Transverse colon (tissue), 4 donors: ENCODE measurements around the gene PRKCA. TPM values are rescaled to one million over a fixed set of nuclear protein-coding genes. Genes with fewer than 3 reads are reported as not detected.

Source experiments
- DNase-seq: peaks from one replicate; pipeline ENCODE4 v3.0.0-alpha.2; 2019
- H3K27ac ChIP-seq, 4 donors: fragments of 200-600 bp; sonication (generic); 2 replicates each; pipeline ENCODE4 v1.5.1; 2016 to 2018; ENCODE audit warnings: inconsistent platforms in 4 of 4
- H3K27me3 ChIP-seq: fragments of 200-600 bp; sonication (generic); 2 replicates; pipeline ENCODE4 v1.5.1; 2017; ENCODE audit warnings: inconsistent platforms
- H3K36me3 ChIP-seq, 4 donors: fragments of 200-600 bp; sonication (generic); 2 replicates each; pipeline ENCODE4 v1.5.1; 2017 to 2019; ENCODE audit warnings: inconsistent platforms in 4 of 4
- H3K4me1 ChIP-seq, 4 donors: fragments of 200-600 bp; sonication (generic); 2 replicates each; pipeline ENCODE4 v1.5.1; 2017 to 2020; ENCODE audit warnings: inconsistent platforms in 4 of 4
- H3K4me3 ChIP-seq, 4 donors: fragments of 200-600 bp; sonication (generic); 1 replicate in 1 of 4; 2 replicates in 3 of 4; pipeline versions ENCODE4 v1.5.1 to v1.6.1; 2017 to 2019; ENCODE audit warnings: inconsistent platforms in 4 of 4
- H3K9me3 ChIP-seq, 2 donors: fragments of 200-600 bp; sonication (generic); 2 replicates each; pipeline ENCODE4 v1.5.1; 2017 to 2019; ENCODE audit warnings: inconsistent platforms in 2 of 2
- EP300 ChIP-seq: sonication (generic); formaldehyde crosslinking; IDR thresholded peaks from one replicate; pipeline ENCODE4 v1.6.1; 2017; ENCODE audit warnings: antibody characterized with exemption, low read depth
- POLR2A ChIP-seq: fragments of 450-650 bp; IDR thresholded peaks from one replicate; pipeline ENCODE4 v1.6.1; 2016; ENCODE audit warnings: antibody characterized with exemption, mild to moderate bottlenecking, moderate library complexity
- POLR2AphosphoS5 ChIP-seq, 3 donors: sonication (generic); formaldehyde crosslinking; IDR thresholded peaks; one replicate each; pipeline ENCODE4 v1.6.1; 2016; ENCODE audit warnings: antibody characterized with exemption in 3 of 3
- WGBS, 2 donors: methylation state at CpG; one replicate each; pipeline ENCODE4 v1.1.5; 2018; ENCODE audit warnings: low coverage in 1 of 2; 5-methylcytosine and 5-hydroxymethylcytosine counted together
- in situ Hi-C, 4 donors: fragments of 200-750 bp; cut with MboI; loops; one replicate each; pipeline versions ENCODE4 v1.15.0 to v1.15.1; 2017; ENCODE audit warnings: low sequenced_read_pairs in 3 of 4, low pct_ligation_motif_present in 1 of 4, low pct_unique_long_range_greater_than_20kb in 1 of 4
- intact Hi-C: fragments of 100-400 bp; cut with DNase I; formaldehyde crosslinking; loops from one replicate; pipeline ENCODE4 v1.15.1; 2023; ENCODE audit warnings: low total_unique reads
- total RNA-seq, 4 donors: library from RNA; depleted of rRNA; stranded (reverse); fragments of >200 nt; gene quantifications; one replicate each; pipeline ENCODE4 v1.1.0, GENCODE V29; 2016
- TF ChIP-seq, protein P1 (sequence below), 5 experiments: fragments of 200-600 bp in 3 of 5; fragments of 450-650 bp in 2 of 5; sonication (generic) in 3 of 5; IDR thresholded peaks; 1 replicate in 2 of 5; 2 replicates in 3 of 5; pipeline ENCODE4 v1.5.1; 2016 to 2017; ENCODE audit warnings: antibody characterized with exemption in 5 of 5, inconsistent platforms in 3 of 5, mild to moderate bottlenecking in 2 of 5, moderate library complexity in 1 of 5

PRKCA gene
- total RNA-seq, 4 donors from 2014 or later = 16.1 to 49.7 (median 31.7) TPM

DNA sequence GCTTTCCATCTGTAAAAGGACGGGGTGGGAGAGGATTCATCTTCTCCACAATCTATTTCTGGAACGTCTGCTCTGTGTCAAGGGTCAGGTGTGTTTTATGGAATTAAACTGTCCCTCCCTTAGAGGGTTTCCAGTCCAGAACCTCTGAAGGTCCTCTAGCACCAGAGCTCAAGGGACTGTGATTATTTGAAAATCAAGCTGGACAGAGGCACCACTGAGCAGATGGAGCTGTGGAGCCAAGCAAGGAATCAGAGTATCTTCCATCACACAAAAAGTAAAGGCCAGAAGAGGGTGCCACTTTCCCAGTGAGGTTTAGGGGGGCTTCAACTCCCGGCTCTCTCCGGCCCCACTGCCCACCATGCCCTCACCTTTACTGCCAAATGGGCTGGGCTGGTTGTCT lies 539.3 kb downstream of the PRKCA start:
- no peak for DNase-seq
- in situ Hi-C loops = no loop called here
- 61% methylated on average over 4 of the region's 4 CpGs; no CpG with 5 or more reads in 1 of the 2 donors for WGBS, 2 donors
- intact Hi-C loops = no loop called here
- H3K27me3 ChIP-seq = peaks cover 13% of the 10 kb centered on the region
- H3K4me3 ChIP-seq = no peak overlapping the region
- no peaks in the 10 kb centered on the region for H3K9me3 ChIP-seq
- TF ChIP-seq EP300 = no peak
- TF ChIP-seq POLR2AphosphoS5 (IDR thresholded peaks at IDR 0.05) = no peak
- TF ChIP-seq, protein P1, sequence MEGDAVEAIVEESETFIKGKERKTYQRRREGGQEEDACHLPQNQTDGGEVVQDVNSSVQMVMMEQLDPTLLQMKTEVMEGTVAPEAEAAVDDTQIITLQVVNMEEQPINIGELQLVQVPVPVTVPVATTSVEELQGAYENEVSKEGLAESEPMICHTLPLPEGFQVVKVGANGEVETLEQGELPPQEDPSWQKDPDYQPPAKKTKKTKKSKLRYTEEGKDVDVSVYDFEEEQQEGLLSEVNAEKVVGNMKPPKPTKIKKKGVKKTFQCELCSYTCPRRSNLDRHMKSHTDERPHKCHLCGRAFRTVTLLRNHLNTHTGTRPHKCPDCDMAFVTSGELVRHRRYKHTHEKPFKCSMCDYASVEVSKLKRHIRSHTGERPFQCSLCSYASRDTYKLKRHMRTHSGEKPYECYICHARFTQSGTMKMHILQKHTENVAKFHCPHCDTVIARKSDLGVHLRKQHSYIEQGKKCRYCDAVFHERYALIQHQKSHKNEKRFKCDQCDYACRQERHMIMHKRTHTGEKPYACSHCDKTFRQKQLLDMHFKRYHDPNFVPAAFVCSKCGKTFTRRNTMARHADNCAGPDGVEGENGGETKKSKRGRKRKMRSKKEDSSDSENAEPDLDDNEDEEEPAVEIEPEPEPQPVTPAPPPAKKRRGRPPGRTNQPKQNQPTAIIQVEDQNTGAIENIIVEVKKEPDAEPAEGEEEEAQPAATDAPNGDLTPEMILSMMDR (IDR thresholded peaks at IDR 0.05) = no peak
- TF ChIP-seq POLR2A = no peak
- H3K4me1 ChIP-seq = no peaks in the 10 kb centered on the region
- no peaks in the 10 kb centered on the region for H3K36me3 ChIP-seq
- H3K27ac ChIP-seq = no peak overlapping the region

DNA sequence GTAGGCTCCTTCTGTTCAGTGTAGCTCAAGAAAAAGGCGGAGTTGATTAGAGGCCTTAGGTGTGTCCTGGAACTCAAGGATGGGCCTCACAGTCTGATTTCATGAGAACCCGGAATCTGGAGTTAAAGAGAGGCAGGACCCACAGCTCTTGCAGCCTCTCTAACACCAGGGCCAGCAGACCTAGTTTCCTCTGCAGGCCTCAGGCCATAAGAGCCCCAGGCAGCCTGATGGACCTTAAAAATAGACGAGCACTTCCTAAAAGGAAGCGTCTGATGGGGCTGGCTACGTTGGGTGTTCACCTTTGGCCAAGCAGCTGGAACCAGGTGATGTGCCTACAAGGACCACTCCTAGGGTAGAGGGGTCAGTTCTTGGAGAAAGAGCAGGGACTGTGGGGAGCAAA lies 540.1 kb downstream of the PRKCA start:
- Histone ChIP-seq H3K4me3 (no peak overlapping the region), H3K9me3 (no peaks in the 10 kb centered on the region), H3K27ac (no peak overlapping the region), H3K27me3 (peaks cover 10% of the 10 kb centered on the region), H3K4me1 (no peaks in the 10 kb centered on the region), H3K36me3 (no peaks in the 10 kb centered on the region)
- TF ChIP-seq POLR2A = no peak
- no peak for TF ChIP-seq POLR2AphosphoS5 (IDR thresholded peaks at IDR 0.05)
- TF ChIP-seq, protein P1 (IDR thresholded peaks at IDR 0.05) = no peak
- no peak for TF ChIP-seq EP300
- no peak for DNase-seq
- intact Hi-C loops = no loop called here
- WGBS, 2 donors = 70 to 100% methylated on average over 1 to 5 of the region's 5 CpGs
- in situ Hi-C loops = no loop called here

DNA sequence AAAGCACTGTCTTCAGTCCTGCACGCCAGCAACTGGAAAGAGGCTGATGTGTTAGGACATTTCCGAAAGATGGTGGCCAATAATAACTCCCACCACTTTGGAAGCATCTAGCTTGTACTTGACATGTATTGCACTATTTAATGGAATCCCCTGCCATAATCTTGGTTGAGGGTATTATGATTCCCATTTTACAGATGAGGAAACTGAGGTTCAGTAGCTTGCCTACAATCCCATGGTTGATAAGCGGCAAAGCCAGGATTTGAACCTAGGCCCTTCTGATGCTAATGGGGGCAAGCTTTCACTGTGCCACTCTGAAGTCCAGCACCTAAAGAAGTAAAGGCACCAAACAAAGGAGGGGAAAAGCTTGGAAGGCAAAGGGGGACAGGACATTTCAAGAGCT lies 540.5 kb downstream of the PRKCA start:
- WGBS, 2 donors = 86 to 93% methylated on average over 2 to 3 of the region's 3 CpGs
- in situ Hi-C loops = no loop called here

DNA sequence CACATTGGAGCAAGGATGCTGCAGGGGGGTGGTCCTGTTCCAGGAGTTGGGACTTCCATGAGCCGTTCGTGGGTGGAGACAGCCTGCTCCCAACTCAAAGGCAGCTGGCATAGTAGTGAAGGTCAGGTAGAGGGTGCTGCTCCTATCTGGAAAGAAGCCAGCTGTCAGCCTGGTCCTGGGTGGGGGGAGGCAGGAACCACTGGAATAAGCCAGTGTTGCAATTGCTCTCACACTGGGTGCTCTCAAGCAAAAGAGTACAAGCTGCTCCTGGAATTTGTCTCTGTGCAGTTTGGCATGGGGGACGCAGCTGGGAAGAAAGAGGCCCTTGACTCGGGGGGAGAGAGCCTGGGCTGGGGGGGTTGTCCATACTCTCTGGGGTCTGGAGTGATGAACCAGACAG lies 541.2 kb downstream of the PRKCA start:
- no peaks in the 10 kb centered on the region for H3K9me3 ChIP-seq
- DNase-seq = no peak
- no peaks in the 10 kb centered on the region for H3K36me3 ChIP-seq
- 69% methylated on average over 4 of the region's 4 CpGs; no CpG with 5 or more reads in 1 of the 2 donors for whole genome bisulfite sequencing, 2 donors
- no peak overlapping the region for H3K4me3 ChIP-seq
- no peaks in the 10 kb centered on the region for H3K4me1 ChIP-seq
- H3K27ac ChIP-seq = no peak overlapping the region
- no peak for TF ChIP-seq POLR2A
- no peak for TF ChIP-seq POLR2AphosphoS5 (IDR thresholded peaks at IDR 0.05)
- TF ChIP-seq, protein P1 (IDR thresholded peaks at IDR 0.05) = no peak
- TF ChIP-seq EP300 = no peak
- peaks cover 10% of the 10 kb centered on the region for H3K27me3 ChIP-seq
- in situ Hi-C loops (no loop called here), intact Hi-C loops (no loop called here)

More for the DNA sequence above, 540.5 kb downstream of the PRKCA start:
- DNase-seq = no peak
- no peaks in the 10 kb centered on the region for H3K4me1 ChIP-seq
- no peaks in the 10 kb centered on the region for H3K36me3 ChIP-seq
- H3K4me3 ChIP-seq = no peak overlapping the region
- H3K9me3 ChIP-seq = no peaks in the 10 kb centered on the region
- intact Hi-C loops = no loop called here
- no peak overlapping the region for H3K27ac ChIP-seq
- TF ChIP-seq POLR2AphosphoS5 (IDR thresholded peaks at IDR 0.05) = no peak
- no peak for TF ChIP-seq POLR2A
- TF ChIP-seq, protein P1 (IDR thresholded peaks at IDR 0.05) = no peak
- no peak for TF ChIP-seq EP300
- H3K27me3 ChIP-seq = peaks cover 10% of the 10 kb centered on the region
